ENCODE measurements around the gene TTLL12.

DNA sequence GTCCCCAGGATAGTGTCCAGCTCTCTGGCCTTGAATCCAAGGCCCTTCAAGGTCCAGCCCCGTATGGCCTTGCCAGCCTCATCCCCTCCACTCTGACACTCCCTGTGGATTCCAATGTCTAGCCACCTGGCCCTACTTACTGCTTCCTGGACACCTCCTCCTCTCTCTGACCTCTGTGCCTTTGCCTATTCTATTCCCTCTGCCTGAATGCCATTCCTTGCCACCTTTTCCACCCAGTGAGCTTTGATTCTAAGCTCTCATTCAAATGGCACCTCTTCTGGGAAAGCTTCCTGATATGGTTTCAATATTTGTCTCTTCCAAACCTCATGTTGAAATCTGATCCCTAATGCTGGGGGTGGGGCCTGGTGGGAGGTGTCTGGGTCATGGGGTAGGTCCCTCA, 31.9 kb upstream of the TTLL12 start:
- TF ChIP-seq CTCF (IDR thresholded peaks at IDR 0.05) (no peak), EZH2 (IDR thresholded peaks at IDR 0.05; ENCODE audit: borderline replicate concordance, insufficient read depth, low read depth, low read length, poor library complexity, severe bottlenecking) (no peak)

Data from B cell (primary cell).